ENCODE measurements around the gene PSAP.

Gene PSAP

DNA sequence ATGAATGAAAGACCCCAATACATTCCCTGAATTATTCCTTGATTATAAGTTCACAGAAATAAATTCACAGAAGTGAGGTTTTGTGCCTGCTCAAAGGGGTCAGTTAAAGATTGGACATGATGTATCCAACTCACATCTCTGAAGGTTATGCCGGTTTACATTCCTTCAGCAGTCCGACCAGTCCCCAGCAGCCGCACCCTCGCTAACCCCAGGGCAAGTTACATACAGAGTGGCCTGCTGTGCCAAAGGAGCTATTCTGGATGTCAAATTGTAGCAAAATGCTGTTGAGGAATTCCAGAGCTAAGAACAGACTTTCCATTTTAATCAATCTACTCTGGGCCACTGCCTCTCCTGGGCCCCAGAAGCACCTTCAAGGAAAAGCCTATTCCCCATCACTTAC lies 20.3 kb downstream of the PSAP start:
- in situ Hi-C loops (cut with HindIII; ENCODE audit: low sequenced_read_pairs), result no loop called here

- in situ Hi-C loops (cut with HindIII; ENCODE audit: low sequenced_read_pairs), result loop anchor here (5.0 kb wide), 1 partner anchor 67 kb away; no protein-coding TSS in a partner anchor
Measured at GRCh38 chr10:71829896-71830295, 21.2 kb downstream of the PSAP start.

GRCh38 chr10:71829171-71829570 lies 21.9 kb downstream of the PSAP start:
- in situ Hi-C loops (cut with HindIII; ENCODE audit: low sequenced_read_pairs), result loop anchor here (5.0 kb wide), 1 partner anchor 68 kb away; no protein-coding TSS in a partner anchor

DNA sequence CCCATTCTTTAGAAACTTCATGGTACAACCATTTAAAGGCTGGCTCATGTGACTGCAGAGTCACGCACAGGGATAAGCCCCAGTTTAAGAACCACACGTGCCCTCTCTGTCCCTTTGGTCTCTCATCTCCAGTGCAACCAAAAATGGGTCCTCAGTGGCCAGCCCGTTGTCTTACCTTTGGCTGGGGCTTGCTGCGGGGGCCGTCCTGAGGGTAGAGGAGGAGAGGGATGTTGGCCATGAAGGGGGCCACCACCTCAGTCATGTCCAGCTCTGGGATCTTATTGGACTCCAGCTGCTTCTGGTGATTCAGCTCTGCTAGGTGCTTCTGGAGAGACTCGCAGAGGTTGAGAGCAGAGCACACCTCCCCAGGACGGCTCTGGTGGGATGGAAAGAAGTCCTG lies 22.3 kb downstream of the PSAP start:
- in situ Hi-C loops (cut with HindIII; ENCODE audit: low sequenced_read_pairs), result loop anchor here (5.0 kb wide), 1 partner anchor 69 kb away; no protein-coding TSS in a partner anchor

- in situ Hi-C loops (cut with HindIII; ENCODE audit: low sequenced_read_pairs), result loop anchor here (5.0 kb wide), 1 partner anchor 69 kb away; no protein-coding TSS in a partner anchor
Measured at GRCh38 chr10:71827852-71828251, 23.2 kb downstream of the PSAP start.

- in situ Hi-C loops (cut with HindIII; ENCODE audit: low sequenced_read_pairs), result loop anchor here (5.0 kb wide), 1 partner anchor 72 kb away; no protein-coding TSS in a partner anchor
Measured at GRCh38 chr10:71825217-71825616, 25.8 kb downstream of the PSAP start.

GRCh38 chr10:71824333-71824732 lies 26.7 kb downstream of the PSAP start:
- in situ Hi-C loops (cut with HindIII; ENCODE audit: low sequenced_read_pairs), result no loop called here

DNA sequence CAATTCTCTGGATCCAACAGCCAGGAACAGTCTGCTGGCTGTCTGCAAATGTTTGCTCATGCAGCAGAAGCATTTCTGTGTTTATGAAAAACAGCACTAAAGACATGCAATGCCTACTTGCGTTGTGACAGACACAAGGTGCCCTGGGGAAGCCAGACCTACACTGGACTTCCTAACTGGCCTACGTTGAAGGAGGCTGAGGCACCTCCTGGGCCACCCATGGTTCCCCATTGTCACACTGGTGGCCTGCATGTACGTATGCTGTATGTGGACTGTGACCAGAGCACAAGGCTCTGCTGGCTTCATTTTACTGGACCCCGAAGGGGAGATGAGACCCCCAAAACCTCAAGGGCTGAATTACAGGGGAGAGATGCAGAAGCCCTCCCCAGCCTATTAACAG lies 27.7 kb downstream of the PSAP start:
- in situ Hi-C loops (cut with HindIII; ENCODE audit: low sequenced_read_pairs), result no loop called here

GRCh38 chr10:71821909-71822763 lies 28.9 kb downstream of the PSAP start:
- in situ Hi-C loops (cut with HindIII; ENCODE audit: low sequenced_read_pairs), result no loop called here

- in situ Hi-C loops (cut with HindIII; ENCODE audit: low sequenced_read_pairs), result no loop called here
Measured at GRCh38 chr10:71820966-71821365, 30.1 kb downstream of the PSAP start.

DNA sequence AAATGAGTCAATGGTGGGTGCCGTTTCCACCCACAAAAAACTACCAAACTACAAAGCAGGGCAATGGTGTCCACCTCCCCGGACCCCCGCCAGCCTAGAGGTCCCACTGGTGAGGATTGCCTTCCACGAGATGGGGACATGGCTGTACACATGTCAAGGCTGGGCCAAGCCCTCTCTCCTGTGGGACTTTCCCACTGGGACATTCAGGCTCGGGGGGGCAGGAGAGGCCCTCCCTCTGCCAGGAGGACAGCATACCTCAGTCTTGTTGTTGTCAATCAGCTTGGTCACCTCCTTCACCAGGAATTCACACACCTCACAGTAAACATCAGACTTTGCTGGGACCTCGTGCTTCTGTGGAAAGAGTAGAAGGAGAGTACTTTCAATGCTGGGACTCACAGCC lies 31.1 kb downstream of the PSAP start:
- in situ Hi-C loops (cut with HindIII; ENCODE audit: low sequenced_read_pairs), result no loop called here

GRCh38 chr10:71819441-71819861 lies 31.6 kb downstream of the PSAP start:
- in situ Hi-C loops (cut with HindIII; ENCODE audit: low sequenced_read_pairs), result no loop called here

- in situ Hi-C loops (cut with HindIII; ENCODE audit: low sequenced_read_pairs), result no loop called here
Measured at GRCh38 chr10:71818674-71819260, 32.3 kb downstream of the PSAP start.

GRCh38 chr10:71817831-71818655 lies 33.0 kb downstream of the PSAP start:
- in situ Hi-C loops (cut with HindIII; ENCODE audit: low sequenced_read_pairs), result no loop called here

GRCh38 chr10:71816936-71817618 lies 34.0 kb downstream of the PSAP start:
- in situ Hi-C loops (cut with HindIII; ENCODE audit: low sequenced_read_pairs), result no loop called here

GRCh38 chr10:71816421-71816851 lies 34.6 kb downstream of the PSAP start:
- in situ Hi-C loops (cut with HindIII; ENCODE audit: low sequenced_read_pairs), result no loop called here

- in situ Hi-C loops (cut with HindIII; ENCODE audit: low sequenced_read_pairs), result no loop called here
Measured at GRCh38 chr10:71815515-71816130, 35.4 kb downstream of the PSAP start.

DNA sequence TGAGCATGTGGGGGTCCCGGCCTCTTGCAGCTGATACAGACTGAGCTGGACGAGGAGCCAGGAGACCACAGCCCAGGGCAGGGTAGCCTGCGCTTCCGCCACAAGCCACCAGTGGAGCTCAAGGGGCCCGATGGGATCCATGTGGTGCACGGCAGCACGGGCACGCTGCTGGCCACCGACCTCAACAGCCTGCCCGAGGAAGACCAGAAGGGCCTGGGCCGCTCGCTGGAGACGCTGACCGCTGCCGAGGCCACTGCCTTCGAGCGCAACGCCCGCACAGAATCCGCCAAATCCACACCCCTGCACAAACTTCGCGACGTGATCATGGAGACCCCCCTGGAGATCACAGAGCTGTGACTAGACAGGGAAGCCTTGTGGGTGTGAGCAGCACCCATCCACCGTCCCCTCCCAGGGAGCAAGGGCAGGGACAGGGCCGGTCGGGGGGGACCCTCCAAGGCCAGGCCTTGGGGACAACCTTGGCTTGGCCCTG lies 36.1 kb downstream of the PSAP start:
- in situ Hi-C loops (cut with HindIII; ENCODE audit: low sequenced_read_pairs), result no loop called here

- in situ Hi-C loops (cut with HindIII; ENCODE audit: low sequenced_read_pairs), result no loop called here
Measured at GRCh38 chr10:71812913-71813590, 38.0 kb downstream of the PSAP start.

All from endothelial cell of hepatic sinusoid (primary cell).